HepG2 (cell line): ENCODE measurements around the gene DPP6. TPM values are rescaled to one million over a fixed set of nuclear protein-coding genes. Genes with fewer than 3 reads are reported as not detected.

ENCODE experiments used
- ATAC-seq: fragments of 200-7000 bp; cut with Tn5 transposase; 3 replicates; pipeline ENCODE4 v1.9.1; 2020; ENCODE audit warnings: mild to moderate bottlenecking, moderate library complexity
- BruUV-seq: library from RNA; stranded (reverse); fragments of 400-500 nt; replicated peaks from 2 replicates; lab custom pipeline; 2021; lab: Mats Ljungman, UMichigan
- CTCF ChIA-PET: fragments of 300-600 bp; formaldehyde crosslinking; extraction: SDS; loops from one replicate; lab custom pipeline; 2021; ENCODE audit warnings: low total read pairs, inconsistent platforms, low intra/inter-chr PET ratio; lab: Yijun Ruan, JAX
- POLR2A ChIA-PET: fragments of 350-600 bp; sonication (Branson Sonifier 250); formaldehyde crosslinking; loops from one replicate; lab custom pipeline; 2020; ENCODE audit warnings: antibody characterized with exemption, inconsistent platforms; lab: Yijun Ruan, JAX
- DNase-seq: peaks from one replicate; pipeline ENCODE4 v3.0.0-alpha.2; 2015; ENCODE audit warnings: low spot score
- FAIRE-seq: peaks from 3 replicates; lab custom pipeline; 2011; peaks lifted over from hg19 to GRCh38; lab: Jason Lieb, UNC
- H2AFZ ChIP-seq: one replicate; pipeline ENCODE4 v1.6.1; 2011; ENCODE audit warnings: low read length, inconsistent platforms
- H3K27ac ChIP-seq: fragments of 300-600 bp; 3 replicates; pipeline ENCODE4 v1.8.0; 2011; ENCODE audit warnings: mixed run types, mild to moderate bottlenecking, mixed read lengths, low read length, inconsistent platforms; ENCODE audit not compliant: insufficient read depth; ENCODE audit errors: extremely low read length
- H3K27me3 ChIP-seq, 2 experiments: fragments of 200-600 bp in 1 of 2; 2 replicates in 1 of 2; 3 replicates in 1 of 2; pipeline versions ENCODE4 v1.6.0 to v1.8.0; 2011; ENCODE audit warnings: low read length in 2 of 2, mild to moderate bottlenecking in 2 of 2, moderate library complexity in 2 of 2, inconsistent platforms in 1 of 2; ENCODE audit not compliant: insufficient read depth in 2 of 2, control insufficient read depth in 1 of 2
- H3K36me3 ChIP-seq, 2 experiments: fragments of 200-600 bp in 1 of 2; replicated peaks in 1 of 2; 2 replicates in 1 of 2; 3 replicates in 1 of 2; pipeline versions ENCODE4 v1.5.1 to v1.8.0; 2011; ENCODE audit warnings: low read length in 2 of 2, inconsistent platforms in 1 of 2; ENCODE audit not compliant: insufficient read depth in 2 of 2, control insufficient read depth in 1 of 2
- H3K4me1 ChIP-seq: 2 replicates; pipeline ENCODE4 v1.5.1; 2012; ENCODE audit warnings: low read length, inconsistent platforms; ENCODE audit not compliant: insufficient read depth
- H3K4me2 ChIP-seq: 2 replicates; pipeline ENCODE4 v1.6.0; 2011; ENCODE audit warnings: low read depth, low read length, inconsistent platforms
- H3K4me3 ChIP-seq, 3 experiments: fragments of 200-600 bp in 1 of 3; sonication (generic), shearing (Covaris generic) in 1 of 3; replicated peaks in 1 of 3; 2 replicates each; pipeline ENCODE4 v1.5.1; 2011 to 2016; ENCODE audit warnings: low read length in 3 of 3, inconsistent platforms in 2 of 3, low read depth in 2 of 3, mild to moderate bottlenecking in 2 of 3, control low read depth in 1 of 3, mixed read lengths in 1 of 3; ENCODE audit not compliant: insufficient read depth in 1 of 3
- H3K79me2 ChIP-seq: one replicate; pipeline ENCODE4 v1.6.1; 2011; ENCODE audit warnings: low read length, inconsistent platforms; ENCODE audit not compliant: insufficient read depth
- H3K9ac ChIP-seq: 2 replicates; pipeline ENCODE4 v1.6.0; 2011; ENCODE audit warnings: mild to moderate bottlenecking, low read depth, low read length, inconsistent platforms; ENCODE audit not compliant: insufficient read depth
- H3K9me3 ChIP-seq: 2 replicates; pipeline ENCODE4 v1.5.1; 2012; ENCODE audit warnings: mild to moderate bottlenecking, low read length
- H4K20me1 ChIP-seq: 2 replicates; pipeline ENCODE4 v1.6.0; 2011; ENCODE audit warnings: inconsistent platforms, mild to moderate bottlenecking, low read length, moderate library complexity; ENCODE audit not compliant: insufficient read depth
- ETV6 ChIP-seq: sonication (generic); formaldehyde crosslinking; conservative IDR thresholded peaks from 2 replicates; pipeline ENCODE4 v1.4.0; 2020; ENCODE audit warnings: missing genetic modification reagents
- GFI1 ChIP-seq: sonication (generic); formaldehyde crosslinking; IDR thresholded peaks from 2 replicates; pipeline ENCODE4 v1.5.0; 2020; ENCODE audit warnings: missing genetic modification reagents, mild to moderate bottlenecking, borderline replicate concordance
- MTF1 ChIP-seq: sonication (generic); formaldehyde crosslinking; IDR thresholded peaks from 2 replicates; pipeline ENCODE4 v1.5.0; 2020; ENCODE audit warnings: missing genetic modification reagents
- ZNF234 ChIP-seq: sonication (generic); formaldehyde crosslinking; conservative IDR thresholded peaks from 2 replicates; pipeline ENCODE4 v1.5.1; 2020; ENCODE audit warnings: mild to moderate bottlenecking, missing genetic modification reagents
- ZNF558 ChIP-seq: sonication (generic); formaldehyde crosslinking; IDR thresholded peaks from 2 replicates; pipeline ENCODE4 v1.9.0; 2022; ENCODE audit warnings: mild to moderate bottlenecking, missing genetic modification reagents, borderline replicate concordance
- ZNF674 ChIP-seq: sonication (generic); formaldehyde crosslinking; IDR thresholded peaks from 2 replicates; pipeline ENCODE4 v1.5.0; 2020; ENCODE audit warnings: low read depth, mild to moderate bottlenecking, missing genetic modification reagents
- ZSCAN31 ChIP-seq: sonication (generic); formaldehyde crosslinking; IDR thresholded peaks from 2 replicates; pipeline ENCODE4 v1.5.0; 2020; ENCODE audit warnings: low read depth, mild to moderate bottlenecking, missing genetic modification reagents
- WGBS: methylation state at CpG from one replicate; pipeline ENCODE4 v1.1.6; 2017; ENCODE audit warnings: low lambda C conversion rate; 5-methylcytosine and 5-hydroxymethylcytosine counted together
- in situ Hi-C: cut with HindIII; loops from 2 replicates; pipeline ENCODE4 v1.10.0; 2017; ENCODE audit warnings: low pct_unique_long_range_greater_than_20kb; ENCODE audit not compliant: extremely low pct_ligation_motif_present
- intact Hi-C: fragments of 100-400 bp; cut with micrococcal nuclease; formaldehyde crosslinking; loops from one replicate; pipeline ENCODE4 v1.10.0; 2022; ENCODE audit not compliant: unreplicated experiment
- polyA plus RNA-seq, 8 experiments: library from polyadenylated mRNA; depleted of rRNA in 3 of 8; stranded (reverse) in 7 of 8; unstranded in 1 of 8; fragments of >200 nt; fragmentation: Illumina TruSeq in 4 of 8; extraction: Trizol in 4 of 8; gene quantifications; 2 replicates each; pipeline versions ENCODE4 v1.2.1 to v1.2.3, GENCODE V29; 2011 to 2016; ENCODE audit warnings: low read depth in 4 of 8, missing spikeins in 1 of 8, mixed read lengths in 1 of 8; ENCODE audit not compliant: insufficient read depth in 1 of 8
- total RNA-seq, 5 experiments: library from RNA; depleted of rRNA; stranded (reverse); fragments of >200 nt; fragmentation: Illumina TruSeq; extraction: Trizol; gene quantifications; 2 replicates each; pipeline ENCODE4 v1.2.3, GENCODE V29; 2016; ENCODE audit warnings: low read depth in 1 of 5
- TF ChIP-seq, protein P1 (sequence below): sonication (generic); formaldehyde crosslinking; IDR thresholded peaks from 2 replicates; pipeline ENCODE4 v1.4.0; 2020; ENCODE audit warnings: missing genetic modification reagents, borderline replicate concordance
- TF ChIP-seq, protein P2 (sequence below): sonication (generic); formaldehyde crosslinking; IDR thresholded peaks from 2 replicates; pipeline ENCODE4 v1.5.1; 2020; ENCODE audit warnings: mild to moderate bottlenecking, missing genetic modification reagents
- TF ChIP-seq, protein P3 (sequence below): sonication (generic); formaldehyde crosslinking; IDR thresholded peaks from 2 replicates; pipeline ENCODE4 v1.5.1; 2020; ENCODE audit warnings: mild to moderate bottlenecking, missing genetic modification reagents, borderline replicate concordance

DPP6 gene
- total and polyA plus RNA-seq, 2 of the 13 experiments (the other 11 are each of a cell fraction or from before 2014, with no cell fraction given), result not detected

DNA sequence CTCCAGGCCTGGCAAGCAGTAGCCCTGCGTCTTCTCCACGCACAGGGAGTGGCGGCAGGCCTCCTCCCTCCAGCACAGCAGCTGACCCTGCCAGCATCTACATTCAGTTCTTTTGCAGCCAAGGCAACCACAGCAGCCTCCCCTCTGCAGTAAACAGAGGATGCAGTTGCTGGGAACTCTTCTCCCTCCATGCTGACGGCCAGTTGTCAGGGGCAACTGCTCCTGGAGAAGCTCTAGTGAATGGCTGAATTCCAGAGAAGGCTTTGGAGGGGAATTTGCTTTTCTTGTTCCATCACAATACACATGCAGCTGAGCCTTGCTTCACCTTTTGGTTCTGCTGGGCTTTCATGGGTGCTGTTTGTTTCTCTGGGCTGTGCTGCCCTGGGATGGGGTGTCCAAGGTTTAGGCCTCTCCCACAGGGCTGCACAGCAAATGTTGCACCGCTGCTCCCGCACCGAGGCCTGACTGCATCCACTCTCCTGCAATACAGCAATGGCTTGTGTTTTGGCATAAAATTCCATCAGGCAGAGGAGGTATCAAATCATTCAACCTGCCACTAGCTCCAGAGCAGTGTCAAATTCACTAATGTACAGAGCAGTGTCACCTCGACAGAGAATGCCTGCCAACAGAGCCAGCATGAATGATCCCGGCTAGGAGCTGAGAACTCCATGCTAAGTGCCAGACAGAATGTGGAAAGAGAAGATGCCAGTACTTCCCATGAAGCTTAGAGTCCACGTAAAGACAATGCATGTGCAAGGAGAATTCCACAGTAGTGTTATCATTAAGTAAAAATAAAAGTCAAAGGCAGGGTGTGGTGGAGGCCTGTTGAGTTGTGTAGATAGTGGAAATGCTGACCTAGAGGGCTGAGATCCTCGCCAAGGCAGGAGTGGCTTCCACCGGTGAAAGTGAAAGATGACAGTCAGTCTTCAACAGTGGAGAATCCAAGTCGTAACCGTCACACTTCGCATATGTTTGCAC is 399.6 kb downstream of the DPP6 start:
- intact Hi-C loops, result no loop called here
- Histone ChIP-seq H3K4me3 (no peak overlapping the region), H2AFZ (no peak overlapping the region), H3K9ac (no peak overlapping the region), H3K9me3 (peaks cover 7% of the 10 kb centered on the region), H3K79me2 (no peaks in the 10 kb centered on the region), H3K36me3 (no peaks in the 10 kb centered on the region), H3K4me2 (no peak overlapping the region), H4K20me1 (no peaks in the 10 kb centered on the region), H3K4me1 (no peaks in the 10 kb centered on the region), H3K27ac (no peak overlapping the region), H3K27me3 (no peaks in the 10 kb centered on the region)
- DNase-seq (no peak), ATAC-seq (no peak), FAIRE-seq (no peak)
- TF ChIP-seq, protein P1, sequence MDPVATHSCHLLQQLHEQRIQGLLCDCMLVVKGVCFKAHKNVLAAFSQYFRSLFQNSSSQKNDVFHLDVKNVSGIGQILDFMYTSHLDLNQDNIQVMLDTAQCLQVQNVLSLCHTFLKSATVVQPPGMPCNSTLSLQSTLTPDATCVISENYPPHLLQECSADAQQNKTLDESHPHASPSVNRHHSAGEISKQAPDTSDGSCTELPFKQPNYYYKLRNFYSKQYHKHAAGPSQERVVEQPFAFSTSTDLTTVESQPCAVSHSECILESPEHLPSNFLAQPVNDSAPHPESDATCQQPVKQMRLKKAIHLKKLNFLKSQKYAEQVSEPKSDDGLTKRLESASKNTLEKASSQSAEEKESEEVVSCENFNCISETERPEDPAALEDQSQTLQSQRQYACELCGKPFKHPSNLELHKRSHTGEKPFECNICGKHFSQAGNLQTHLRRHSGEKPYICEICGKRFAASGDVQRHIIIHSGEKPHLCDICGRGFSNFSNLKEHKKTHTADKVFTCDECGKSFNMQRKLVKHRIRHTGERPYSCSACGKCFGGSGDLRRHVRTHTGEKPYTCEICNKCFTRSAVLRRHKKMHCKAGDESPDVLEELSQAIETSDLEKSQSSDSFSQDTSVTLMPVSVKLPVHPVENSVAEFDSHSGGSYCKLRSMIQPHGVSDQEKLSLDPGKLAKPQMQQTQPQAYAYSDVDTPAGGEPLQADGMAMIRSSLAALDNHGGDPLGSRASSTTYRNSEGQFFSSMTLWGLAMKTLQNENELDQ (CRISPR knock-in tag), result no peak
- TF ChIP-seq, protein P2, sequence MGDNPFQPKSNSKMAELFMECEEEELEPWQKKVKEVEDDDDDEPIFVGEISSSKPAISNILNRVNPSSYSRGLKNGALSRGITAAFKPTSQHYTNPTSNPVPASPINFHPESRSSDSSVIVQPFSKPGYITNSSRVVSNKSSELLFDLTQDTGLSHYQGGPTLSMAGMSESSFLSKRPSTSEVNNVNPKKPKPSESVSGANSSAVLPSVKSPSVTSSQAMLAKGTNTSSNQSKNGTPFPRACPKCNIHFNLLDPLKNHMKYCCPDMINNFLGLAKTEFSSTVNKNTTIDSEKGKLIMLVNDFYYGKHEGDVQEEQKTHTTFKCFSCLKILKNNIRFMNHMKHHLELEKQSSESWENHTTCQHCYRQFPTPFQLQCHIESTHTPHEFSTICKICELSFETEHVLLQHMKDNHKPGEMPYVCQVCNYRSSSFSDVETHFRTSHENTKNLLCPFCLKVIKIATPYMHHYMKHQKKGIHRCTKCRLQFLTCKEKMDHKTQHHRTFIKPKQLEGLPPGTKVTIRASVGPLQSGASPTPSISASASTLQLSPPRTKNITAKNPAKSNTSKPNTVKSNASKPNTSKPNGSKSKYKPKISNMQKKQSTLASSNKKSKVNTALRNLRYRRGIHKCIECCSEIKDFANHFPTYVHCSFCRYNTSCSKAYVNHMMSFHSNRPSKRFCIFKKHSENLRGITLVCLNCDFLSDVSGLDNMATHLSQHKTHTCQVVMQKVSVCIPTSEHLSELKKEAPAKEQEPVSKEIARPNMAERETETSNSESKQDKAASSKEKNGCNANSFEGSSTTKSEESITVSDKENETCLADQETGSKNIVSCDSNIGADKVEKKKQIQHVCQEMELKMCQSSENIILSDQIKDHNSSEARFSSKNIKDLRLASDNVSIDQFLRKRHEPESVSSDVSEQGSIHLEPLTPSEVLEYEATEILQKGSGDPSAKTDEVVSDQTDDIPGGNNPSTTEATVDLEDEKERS (CRISPR knock-in tag), result no peak
- TF ChIP-seq ZSCAN31 (CRISPR knock-in tag), result no peak
- no peak for TF ChIP-seq ZNF558 (CRISPR knock-in tag)
- no peak for TF ChIP-seq ZNF234
- TF ChIP-seq ETV6 (CRISPR knock-in tag), result no peak
- TF ChIP-seq ZNF674 (CRISPR knock-in tag), result no peak
- TF ChIP-seq, protein P3, sequence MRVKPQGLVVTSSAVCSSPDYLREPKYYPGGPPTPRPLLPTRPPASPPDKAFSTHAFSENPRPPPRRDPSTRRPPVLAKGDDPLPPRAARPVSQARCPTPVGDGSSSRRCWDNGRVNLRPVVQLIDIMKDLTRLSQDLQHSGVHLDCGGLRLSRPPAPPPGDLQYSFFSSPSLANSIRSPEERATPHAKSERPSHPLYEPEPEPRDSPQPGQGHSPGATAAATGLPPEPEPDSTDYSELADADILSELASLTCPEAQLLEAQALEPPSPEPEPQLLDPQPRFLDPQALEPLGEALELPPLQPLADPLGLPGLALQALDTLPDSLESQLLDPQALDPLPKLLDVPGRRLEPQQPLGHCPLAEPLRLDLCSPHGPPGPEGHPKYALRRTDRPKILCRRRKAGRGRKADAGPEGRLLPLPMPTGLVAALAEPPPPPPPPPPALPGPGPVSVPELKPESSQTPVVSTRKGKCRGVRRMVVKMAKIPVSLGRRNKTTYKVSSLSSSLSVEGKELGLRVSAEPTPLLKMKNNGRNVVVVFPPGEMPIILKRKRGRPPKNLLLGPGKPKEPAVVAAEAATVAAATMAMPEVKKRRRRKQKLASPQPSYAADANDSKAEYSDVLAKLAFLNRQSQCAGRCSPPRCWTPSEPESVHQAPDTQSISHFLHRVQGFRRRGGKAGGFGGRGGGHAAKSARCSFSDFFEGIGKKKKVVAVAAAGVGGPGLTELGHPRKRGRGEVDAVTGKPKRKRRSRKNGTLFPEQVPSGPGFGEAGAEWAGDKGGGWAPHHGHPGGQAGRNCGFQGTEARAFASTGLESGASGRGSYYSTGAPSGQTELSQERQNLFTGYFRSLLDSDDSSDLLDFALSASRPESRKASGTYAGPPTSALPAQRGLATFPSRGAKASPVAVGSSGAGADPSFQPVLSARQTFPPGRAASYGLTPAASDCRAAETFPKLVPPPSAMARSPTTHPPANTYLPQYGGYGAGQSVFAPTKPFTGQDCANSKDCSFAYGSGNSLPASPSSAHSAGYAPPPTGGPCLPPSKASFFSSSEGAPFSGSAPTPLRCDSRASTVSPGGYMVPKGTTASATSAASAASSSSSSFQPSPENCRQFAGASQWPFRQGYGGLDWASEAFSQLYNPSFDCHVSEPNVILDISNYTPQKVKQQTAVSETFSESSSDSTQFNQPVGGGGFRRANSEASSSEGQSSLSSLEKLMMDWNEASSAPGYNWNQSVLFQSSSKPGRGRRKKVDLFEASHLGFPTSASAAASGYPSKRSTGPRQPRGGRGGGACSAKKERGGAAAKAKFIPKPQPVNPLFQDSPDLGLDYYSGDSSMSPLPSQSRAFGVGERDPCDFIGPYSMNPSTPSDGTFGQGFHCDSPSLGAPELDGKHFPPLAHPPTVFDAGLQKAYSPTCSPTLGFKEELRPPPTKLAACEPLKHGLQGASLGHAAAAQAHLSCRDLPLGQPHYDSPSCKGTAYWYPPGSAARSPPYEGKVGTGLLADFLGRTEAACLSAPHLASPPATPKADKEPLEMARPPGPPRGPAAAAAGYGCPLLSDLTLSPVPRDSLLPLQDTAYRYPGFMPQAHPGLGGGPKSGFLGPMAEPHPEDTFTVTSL (CRISPR knock-in tag), result no peak
- no peak for TF ChIP-seq MTF1 (CRISPR knock-in tag)
- no peak for TF ChIP-seq GFI1 (CRISPR knock-in tag)
- ChIA-PET CTCF (no interaction called here), POLR2A (no interaction called here)
- in situ Hi-C loops, result no loop called here
- WGBS, result 32% methylated on average over 11 of the region's 15 CpGs
- no TSS peak for BruUV-seq
